Measurements from ENCODE around the gene KIZ.

KIZ gene

DNA sequence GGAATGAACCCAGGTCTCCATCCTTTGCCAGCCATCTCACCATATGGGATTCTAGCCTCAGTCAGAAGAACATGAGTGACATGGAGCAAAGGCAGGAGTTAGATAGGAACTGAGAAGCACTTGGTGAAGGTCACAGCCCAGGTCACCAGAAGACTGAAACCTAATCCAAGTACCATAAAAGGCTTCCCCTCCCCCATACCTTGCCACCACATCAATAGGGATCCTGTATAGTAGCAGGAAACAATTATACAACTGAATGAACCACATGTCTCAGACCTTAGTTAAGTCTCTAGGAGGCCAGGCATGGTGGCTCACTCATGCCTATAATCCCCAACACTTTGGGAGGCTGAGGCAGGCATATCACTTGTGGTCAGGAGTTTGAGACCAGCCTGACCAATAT is 49.6 kb downstream of the KIZ start:
- H3K27ac ChIP-seq (ENCODE audit: poor library complexity, severe bottlenecking): no peak overlapping the region
- no peaks in the 10 kb centered on the region for H3K27me3 ChIP-seq (ENCODE audit: insufficient read depth, poor library complexity, severe bottlenecking)
- TF ChIP-seq, protein P1, sequence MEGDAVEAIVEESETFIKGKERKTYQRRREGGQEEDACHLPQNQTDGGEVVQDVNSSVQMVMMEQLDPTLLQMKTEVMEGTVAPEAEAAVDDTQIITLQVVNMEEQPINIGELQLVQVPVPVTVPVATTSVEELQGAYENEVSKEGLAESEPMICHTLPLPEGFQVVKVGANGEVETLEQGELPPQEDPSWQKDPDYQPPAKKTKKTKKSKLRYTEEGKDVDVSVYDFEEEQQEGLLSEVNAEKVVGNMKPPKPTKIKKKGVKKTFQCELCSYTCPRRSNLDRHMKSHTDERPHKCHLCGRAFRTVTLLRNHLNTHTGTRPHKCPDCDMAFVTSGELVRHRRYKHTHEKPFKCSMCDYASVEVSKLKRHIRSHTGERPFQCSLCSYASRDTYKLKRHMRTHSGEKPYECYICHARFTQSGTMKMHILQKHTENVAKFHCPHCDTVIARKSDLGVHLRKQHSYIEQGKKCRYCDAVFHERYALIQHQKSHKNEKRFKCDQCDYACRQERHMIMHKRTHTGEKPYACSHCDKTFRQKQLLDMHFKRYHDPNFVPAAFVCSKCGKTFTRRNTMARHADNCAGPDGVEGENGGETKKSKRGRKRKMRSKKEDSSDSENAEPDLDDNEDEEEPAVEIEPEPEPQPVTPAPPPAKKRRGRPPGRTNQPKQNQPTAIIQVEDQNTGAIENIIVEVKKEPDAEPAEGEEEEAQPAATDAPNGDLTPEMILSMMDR (IDR thresholded peaks at IDR 0.05; ENCODE audit: poor library complexity, severe bottlenecking): no peak
- no peak for DNase-seq (ENCODE audit: low spot score)
- ATAC-seq (ENCODE audit: low read depth): no peak
- peaks cover 11% of the 10 kb centered on the region for H3K9me3 ChIP-seq (ENCODE audit: severe bottlenecking)
- H3K36me3 ChIP-seq (ENCODE audit: low read depth): no peaks in the 10 kb centered on the region
- H3K4me1 ChIP-seq (ENCODE audit: insufficient read depth, poor library complexity, severe bottlenecking): peaks cover 12% of the 10 kb centered on the region
- no peak overlapping the region for H3K4me3 ChIP-seq (ENCODE audit: severe bottlenecking)

GRCh38 chr20:21177767-21178166 is 51.9 kb downstream of the KIZ start:
- ATAC-seq (ENCODE audit: low read depth) (no peak), DNase-seq (ENCODE audit: low spot score) (no peak)
- H3K27me3 ChIP-seq (ENCODE audit: insufficient read depth, poor library complexity, severe bottlenecking): no peaks in the 10 kb centered on the region
- TF ChIP-seq, protein P1 (IDR thresholded peaks at IDR 0.05; ENCODE audit: poor library complexity, severe bottlenecking): no peak
- peaks cover 25% of the 10 kb centered on the region for H3K4me1 ChIP-seq (ENCODE audit: insufficient read depth, poor library complexity, severe bottlenecking)
- H3K36me3 ChIP-seq (ENCODE audit: low read depth): no peaks in the 10 kb centered on the region
- no peak overlapping the region for H3K4me3 ChIP-seq (ENCODE audit: severe bottlenecking)
- peaks cover 11% of the 10 kb centered on the region for H3K9me3 ChIP-seq (ENCODE audit: severe bottlenecking)
- no peak overlapping the region for H3K27ac ChIP-seq (ENCODE audit: poor library complexity, severe bottlenecking)

DNA sequence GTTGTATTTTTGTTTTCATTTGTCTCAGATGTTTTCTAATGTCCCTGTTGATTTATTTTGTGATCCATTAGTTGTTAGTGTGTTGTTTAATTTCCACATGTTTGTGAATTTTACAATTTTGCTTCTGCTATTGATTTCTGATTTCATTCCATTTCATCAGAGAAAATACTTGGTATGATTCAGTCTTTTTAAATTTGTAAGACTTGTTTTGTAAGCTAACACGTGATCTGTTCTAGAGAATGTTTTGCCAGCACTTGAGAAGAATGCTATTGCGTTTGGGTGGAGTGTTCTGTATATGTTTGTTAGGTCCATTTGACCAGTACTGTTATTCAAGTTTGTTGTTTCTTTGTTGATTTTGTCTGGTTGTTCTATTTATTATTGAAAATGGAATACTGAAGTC is 53.9 kb downstream of the KIZ start:
- H3K36me3 ChIP-seq (ENCODE audit: low read depth): no peaks in the 10 kb centered on the region
- peaks cover 11% of the 10 kb centered on the region for H3K9me3 ChIP-seq (ENCODE audit: severe bottlenecking)
- no peak overlapping the region for H3K27ac ChIP-seq (ENCODE audit: poor library complexity, severe bottlenecking)
- ATAC-seq (ENCODE audit: low read depth) (no peak), DNase-seq (ENCODE audit: low spot score) (no peak)
- no peaks in the 10 kb centered on the region for H3K27me3 ChIP-seq (ENCODE audit: insufficient read depth, poor library complexity, severe bottlenecking)
- H3K4me3 ChIP-seq (ENCODE audit: severe bottlenecking): no peak overlapping the region
- TF ChIP-seq, protein P1 (IDR thresholded peaks at IDR 0.05; ENCODE audit: poor library complexity, severe bottlenecking): no peak
- H3K4me1 ChIP-seq (ENCODE audit: insufficient read depth, poor library complexity, severe bottlenecking): peaks cover 45% of the 10 kb centered on the region

DNA sequence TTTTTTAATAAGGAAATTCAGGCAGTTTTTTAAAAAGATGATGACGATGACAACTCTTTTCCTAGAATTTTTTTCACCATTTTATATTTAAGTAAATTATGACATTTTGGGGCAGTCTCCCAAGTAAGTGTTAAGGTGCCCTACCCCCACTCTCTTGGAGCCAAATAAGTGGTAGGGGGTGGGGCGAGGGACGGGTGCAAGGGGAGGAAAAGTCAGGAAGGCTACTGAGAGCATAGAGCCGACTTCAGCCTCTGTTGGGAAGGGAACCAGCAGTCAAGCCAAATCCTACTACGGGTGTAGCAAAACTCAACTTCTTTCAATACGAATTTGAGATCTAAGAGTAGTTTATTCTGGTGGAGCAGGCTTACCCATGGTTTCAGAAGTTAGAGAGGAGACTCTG is 54.4 kb downstream of the KIZ start:
- Histone ChIP-seq H3K36me3 (ENCODE audit: low read depth) (no peaks in the 10 kb centered on the region), H3K4me1 (ENCODE audit: insufficient read depth, poor library complexity, severe bottlenecking) (peaks cover 49% of the 10 kb centered on the region), H3K9me3 (ENCODE audit: severe bottlenecking) (peaks cover 11% of the 10 kb centered on the region), H3K27me3 (ENCODE audit: insufficient read depth, poor library complexity, severe bottlenecking) (no peaks in the 10 kb centered on the region), H3K4me3 (ENCODE audit: severe bottlenecking) (no peak overlapping the region), H3K27ac (ENCODE audit: poor library complexity, severe bottlenecking) (no peak overlapping the region)
- TF ChIP-seq, protein P1 (IDR thresholded peaks at IDR 0.05; ENCODE audit: poor library complexity, severe bottlenecking): no peak
- ATAC-seq (ENCODE audit: low read depth): no peak
- DNase-seq (ENCODE audit: low spot score): no peak

- peaks cover 11% of the 10 kb centered on the region for H3K9me3 ChIP-seq (ENCODE audit: severe bottlenecking)
- peaks cover 49% of the 10 kb centered on the region for H3K4me1 ChIP-seq (ENCODE audit: insufficient read depth, poor library complexity, severe bottlenecking)
- ATAC-seq (ENCODE audit: low read depth): no peak
- no peak overlapping the region for H3K27ac ChIP-seq (ENCODE audit: poor library complexity, severe bottlenecking)
- H3K36me3 ChIP-seq (ENCODE audit: low read depth): no peaks in the 10 kb centered on the region
- TF ChIP-seq, protein P1 (IDR thresholded peaks at IDR 0.05; ENCODE audit: poor library complexity, severe bottlenecking): no peak
- H3K27me3 ChIP-seq (ENCODE audit: insufficient read depth, poor library complexity, severe bottlenecking): no peaks in the 10 kb centered on the region
- no peak overlapping the region for H3K4me3 ChIP-seq (ENCODE audit: severe bottlenecking)
- DNase-seq (ENCODE audit: low spot score): no peak
Measured at GRCh38 chr20:21181028-21181427, 55.1 kb downstream of the KIZ start.

All from RWPE2 (cell line).